GM21529 (cell line): ENCODE results near the gene C16orf89.
"Not testable (repeated sequence)": the region's sequence is repeated elsewhere in the genome, so short reads cannot be mapped to it uniquely, and the experiment has no call there.

Source experiments
- ATAC-seq: cut with Tn5 transposase; IDR thresholded peaks from one replicate; pipeline ENCODE4 v1.9.1; 2021; ENCODE audit not compliant: unreplicated experiment

The C16orf89 gene

GRCh38 chr16:5062051-5062450 is 3.7 kb downstream of the C16orf89 start:
- peak; percentile 83 for ATAC-seq

DNA sequence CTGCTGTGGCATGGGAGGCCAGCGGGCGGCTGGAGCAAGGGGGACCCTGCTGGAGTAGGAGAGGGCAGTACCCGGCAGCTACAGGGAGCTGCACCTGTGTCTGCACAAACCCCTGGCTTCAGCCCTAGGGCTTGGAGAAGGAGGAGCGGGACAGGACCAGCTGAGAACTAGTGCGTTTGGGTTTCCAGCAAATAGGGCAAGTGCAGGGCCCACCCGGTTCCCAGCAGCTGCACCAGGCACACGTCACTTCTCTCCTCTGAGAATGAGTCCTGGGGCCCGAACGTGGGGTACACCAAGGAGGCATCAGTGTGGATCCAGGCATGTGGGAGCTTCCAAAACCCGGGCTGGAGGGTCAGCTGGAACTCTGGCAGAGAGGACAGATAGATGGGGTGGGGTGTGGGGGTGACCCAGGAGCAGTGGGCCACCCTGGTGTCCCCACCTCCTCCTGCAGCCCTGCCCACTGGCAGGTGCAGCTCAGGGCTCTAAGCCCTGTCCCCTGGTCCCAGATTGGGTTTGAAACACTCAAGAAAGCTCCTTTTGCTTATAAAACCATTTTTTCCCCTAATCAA is 5.6 kb downstream of the C16orf89 start:
- ATAC-seq, result no peak

GRCh38 chr16:5059386-5060072 is 6.2 kb downstream of the C16orf89 start:
- no peak for ATAC-seq

GRCh38 chr16:5058476-5058875 is 7.3 kb downstream of the C16orf89 start:
- ATAC-seq, result no peak

DNA sequence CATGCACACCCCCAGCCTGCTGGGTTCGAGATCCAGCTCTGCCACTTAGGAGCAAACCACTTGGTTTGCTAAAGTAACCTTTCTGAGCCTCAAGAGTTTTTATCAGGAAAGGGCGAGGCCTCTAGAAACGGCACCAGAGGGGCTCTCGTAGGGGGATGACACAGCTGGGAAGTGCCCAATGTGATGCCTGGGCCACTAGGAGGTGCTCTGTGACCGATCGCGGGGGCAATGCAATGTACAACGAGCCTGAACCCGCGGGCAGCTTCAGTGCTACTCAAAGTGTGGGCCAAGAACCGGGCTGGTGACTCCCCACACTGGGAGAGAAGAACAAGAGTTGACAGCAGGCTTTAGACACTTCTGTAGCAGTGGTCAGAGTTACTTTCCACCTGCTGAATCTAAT is 9.4 kb downstream of the C16orf89 start:
- ATAC-seq, result no peak

GRCh38 chr16:5054876-5055865 is 10.6 kb downstream of the C16orf89 start:
- ATAC-seq, result no peak

DNA sequence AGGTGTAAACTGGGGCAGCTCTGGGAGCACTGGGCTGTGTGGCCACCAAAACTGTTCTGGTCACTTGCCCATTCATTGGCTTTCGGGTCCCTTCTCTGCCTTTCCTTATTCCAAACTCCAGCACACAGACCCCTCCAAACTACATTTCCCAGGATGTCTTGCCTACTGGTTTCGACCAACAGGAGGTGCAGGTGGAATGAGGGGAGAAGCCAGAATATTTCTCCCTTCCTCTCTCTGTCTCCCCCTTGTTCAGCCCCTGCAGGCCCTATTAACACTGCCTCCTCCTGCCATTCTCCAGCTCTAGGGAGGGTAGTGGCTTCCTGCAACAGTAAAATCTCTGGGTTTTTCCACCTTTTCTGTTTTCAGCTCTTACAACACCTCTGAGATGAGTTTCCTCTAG is 18.8 kb downstream of the C16orf89 start:
- ATAC-seq, result no peak

- no peak for ATAC-seq
Observed at GRCh38 chr16:5045499-5046115, 20.1 kb downstream of the C16orf89 start.

DNA sequence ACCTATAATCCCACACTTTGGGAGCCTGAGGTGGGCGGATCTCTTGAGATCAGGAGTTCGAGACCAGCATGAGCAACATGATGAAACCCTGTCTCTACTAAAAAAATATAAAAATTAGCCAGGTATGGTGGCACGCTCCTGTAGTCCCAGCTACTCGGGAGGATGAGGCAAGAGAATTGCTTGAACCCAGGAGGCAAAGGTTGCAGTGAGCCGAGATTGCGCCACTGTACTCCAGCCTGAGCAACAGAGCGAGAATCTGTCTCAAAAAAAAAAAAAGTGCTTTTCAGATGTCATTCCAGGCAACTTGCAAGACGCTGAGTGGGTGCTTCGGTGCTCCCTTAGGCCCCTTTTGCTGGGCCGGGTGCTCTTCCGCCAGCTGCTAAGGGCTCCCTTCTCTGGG is 21.2 kb downstream of the C16orf89 start:
- ATAC-seq, result not testable (repeated sequence)

- no peak for ATAC-seq
Observed at GRCh38 chr16:5044011-5044540, 21.7 kb downstream of the C16orf89 start.

DNA sequence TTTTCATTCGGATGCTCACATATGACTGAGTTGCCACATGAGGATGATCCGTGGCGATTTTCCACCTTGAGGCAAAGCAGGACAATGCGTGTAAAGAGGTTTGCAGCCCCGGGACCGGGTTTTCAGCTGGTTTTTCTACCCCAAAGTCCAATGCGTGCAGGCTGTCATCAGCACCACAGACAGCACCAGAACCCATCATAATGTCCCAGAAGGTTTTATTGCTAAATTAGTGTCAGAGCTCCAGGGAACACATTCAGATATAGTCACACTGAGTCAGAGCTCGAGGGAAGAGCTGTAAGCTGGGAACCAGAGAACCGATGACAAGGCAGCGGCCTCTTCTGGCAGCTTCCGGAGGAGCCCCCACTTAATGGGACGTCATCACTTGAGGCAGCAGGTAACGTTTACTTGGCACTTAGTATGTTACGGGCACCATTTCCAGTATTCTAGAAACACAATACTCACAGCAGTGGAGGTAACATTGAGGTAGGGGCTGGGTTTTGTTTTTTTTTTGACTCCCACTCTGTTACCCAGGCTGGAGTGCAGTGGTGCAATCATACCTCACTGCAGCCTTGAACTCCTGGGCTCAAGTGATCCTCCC is 23.1 kb downstream of the C16orf89 start:
- ATAC-seq, result no peak

- peak; percentile 73 for ATAC-seq
Observed at GRCh38 chr16:5041600-5042133, 24.1 kb downstream of the C16orf89 start.

- ATAC-seq, result no peak
Observed at GRCh38 chr16:5040451-5040850, 25.3 kb downstream of the C16orf89 start.

DNA sequence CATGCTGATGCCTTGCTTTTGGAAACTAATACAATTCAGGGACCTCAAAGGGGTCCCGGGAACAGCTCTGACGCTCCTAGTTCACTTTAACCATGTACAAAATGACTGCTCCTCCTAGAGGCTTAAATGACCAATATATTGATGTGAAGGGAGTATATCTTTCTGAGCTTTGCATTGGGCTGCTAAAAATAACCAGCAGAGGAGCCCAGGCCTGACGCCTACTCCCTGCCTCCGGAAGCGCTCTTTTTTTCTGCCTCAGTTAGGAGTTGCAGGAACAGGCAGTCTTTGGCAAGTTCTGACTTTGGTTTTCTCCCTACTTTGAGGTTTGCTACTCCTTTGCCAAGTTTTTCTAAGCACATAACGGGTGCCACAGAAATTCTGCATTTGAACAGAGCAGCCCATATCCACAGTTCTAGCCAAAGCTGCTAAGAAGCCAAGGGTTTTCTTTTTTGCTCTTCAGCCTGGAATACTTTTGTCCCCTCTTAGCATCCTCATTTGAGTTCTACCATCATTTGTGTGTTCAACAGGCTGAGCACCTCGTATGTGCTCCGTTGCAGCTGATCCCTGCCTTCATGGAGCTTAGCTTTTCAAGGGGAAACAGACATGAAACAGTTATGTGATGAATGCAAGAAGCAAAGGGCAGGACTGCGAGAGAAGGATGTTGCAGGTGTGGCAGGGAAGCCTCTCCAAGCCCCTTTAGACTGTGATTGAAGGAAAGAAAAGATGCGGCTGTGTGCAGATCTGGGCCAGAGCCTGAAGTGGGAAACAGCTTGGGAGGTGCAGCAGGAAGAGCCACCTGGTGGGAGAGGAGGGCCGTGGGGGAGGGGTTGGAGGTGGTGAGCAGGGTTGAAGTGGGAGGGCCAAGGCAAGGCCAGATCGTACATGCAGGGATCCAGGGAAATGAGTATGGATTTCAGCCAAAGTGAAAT is 29.3 kb downstream of the C16orf89 start:
- ATAC-seq, result no peak

- ATAC-seq, result no peak
Observed at GRCh38 chr16:5035909-5036227, 29.9 kb downstream of the C16orf89 start.

GRCh38 chr16:5034167-5034523 is 31.6 kb downstream of the C16orf89 start:
- no peak for ATAC-seq

DNA sequence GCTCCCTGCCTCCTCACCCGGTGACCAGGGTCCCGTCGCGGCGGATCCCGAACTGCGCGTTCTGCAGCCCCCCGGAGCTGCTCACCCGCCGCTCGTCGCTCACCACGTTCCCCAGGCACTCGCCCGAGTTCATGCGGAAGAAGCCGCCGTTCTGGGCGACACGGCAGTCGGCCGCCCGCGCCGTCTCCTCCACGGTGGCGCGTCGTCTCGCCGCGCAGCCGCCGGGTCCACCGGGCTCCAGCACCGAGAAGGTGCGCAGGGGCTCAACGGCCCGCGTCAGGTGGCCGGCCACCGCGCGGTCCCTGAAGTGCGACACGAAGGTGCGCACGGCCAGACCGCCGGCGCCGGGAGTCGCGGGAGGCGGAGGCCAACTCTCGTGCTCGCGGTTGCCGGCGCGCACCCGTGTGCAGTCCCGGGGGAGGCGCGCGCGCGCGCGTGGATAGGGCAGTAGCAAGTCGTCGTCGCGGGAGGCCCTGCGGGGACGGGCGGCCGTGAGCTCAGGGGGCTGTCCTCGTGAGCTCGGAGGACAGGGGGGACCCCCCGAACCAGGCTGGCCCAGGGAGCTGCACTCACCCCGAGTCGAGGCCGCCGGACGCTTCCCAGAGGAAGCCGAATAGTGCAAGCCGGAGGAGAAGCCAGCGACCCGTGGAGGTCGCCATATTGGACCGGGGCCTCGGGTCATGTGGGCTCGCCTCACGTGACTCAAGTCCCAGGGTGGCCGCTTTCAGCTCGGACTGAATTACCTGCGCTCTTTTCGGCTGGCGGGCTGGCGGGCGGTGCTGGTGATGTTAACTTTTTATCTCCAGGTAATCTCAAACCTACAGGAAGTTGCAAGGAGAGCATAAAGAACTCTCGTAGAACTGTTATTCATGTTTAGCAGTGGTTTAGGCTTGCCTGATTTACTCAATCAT is 32.2 kb downstream of the C16orf89 start, which contains the start of gene NAGPA:
Gene NAGPA, minus strand, starts transcription at position 680 of the 911 bp plus-strand sequence. Its CDS starts 21 bp downstream, at position 659.
- ATAC-seq, result peak; percentile 89

GRCh38 chr16:5032748-5033167 is 33.0 kb downstream of the C16orf89 start:
- ATAC-seq, result no peak
